Activated CD8-positive, alpha-beta memory T cell treated with anti-CD3 and anti-CD28 coated beads, Interleukin-2, amount 50 U/mL, for 1 hour (primary cell): ENCODE data around the gene SYT1.

ENCODE experiments used
- DNase-seq: peaks from one replicate; pipeline ENCODE4 v3.0.0-alpha.2; 2020; ENCODE audit errors: extremely low read depth

Gene SYT1

DNA sequence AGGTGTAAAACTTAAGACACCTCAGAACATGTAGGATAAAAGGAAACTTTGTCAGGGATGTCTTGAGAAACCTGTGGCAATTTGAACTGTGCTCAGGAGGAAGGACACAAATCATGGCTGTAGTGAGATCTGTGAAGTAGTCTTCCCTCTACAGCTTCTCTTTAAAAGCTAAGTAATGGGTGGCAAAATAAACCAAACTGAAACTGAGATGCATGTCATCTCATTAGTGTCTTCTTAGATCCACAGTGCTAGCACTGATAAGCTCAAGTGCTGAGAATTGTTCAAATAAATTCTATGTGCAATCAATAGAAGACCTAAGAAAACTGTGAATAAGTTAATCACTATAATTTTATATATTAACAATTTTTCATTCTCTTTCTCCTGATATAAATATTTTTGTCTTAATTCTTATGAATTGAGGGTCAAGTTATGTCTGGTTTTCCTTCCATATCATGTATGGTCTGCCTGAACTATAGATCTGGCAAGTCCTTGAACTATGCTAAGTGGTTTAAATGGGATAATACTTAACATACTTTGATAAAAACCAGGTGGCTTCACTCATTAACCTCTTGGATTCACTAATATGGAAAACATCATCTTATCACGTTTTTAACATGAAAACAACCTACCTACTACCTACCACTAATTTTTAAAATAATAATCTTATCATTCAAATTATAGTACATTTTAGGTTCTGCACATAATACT is 27.2 kb downstream of the SYT1 start:
- no peak for DNase-seq

DNA sequence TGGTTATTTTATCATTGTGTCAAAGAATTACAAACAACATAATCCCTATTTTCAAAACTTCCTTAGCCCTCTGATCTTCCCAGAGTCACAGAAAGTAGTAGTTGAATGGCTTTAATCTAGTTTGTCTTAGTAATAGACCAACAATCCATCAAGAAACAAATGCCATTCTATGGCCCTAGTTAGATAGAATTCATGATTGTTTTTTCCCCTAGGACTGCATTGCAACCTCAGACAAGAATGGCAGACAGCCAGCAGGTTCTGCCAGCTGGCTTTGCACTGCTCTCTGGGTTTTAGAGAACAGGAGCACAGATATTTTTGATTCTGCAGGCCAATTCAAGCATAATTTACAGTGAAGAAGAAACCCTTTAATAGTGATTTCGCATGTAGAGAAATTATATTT is 33.8 kb downstream of the SYT1 start:
- DNase-seq = no peak

DNA sequence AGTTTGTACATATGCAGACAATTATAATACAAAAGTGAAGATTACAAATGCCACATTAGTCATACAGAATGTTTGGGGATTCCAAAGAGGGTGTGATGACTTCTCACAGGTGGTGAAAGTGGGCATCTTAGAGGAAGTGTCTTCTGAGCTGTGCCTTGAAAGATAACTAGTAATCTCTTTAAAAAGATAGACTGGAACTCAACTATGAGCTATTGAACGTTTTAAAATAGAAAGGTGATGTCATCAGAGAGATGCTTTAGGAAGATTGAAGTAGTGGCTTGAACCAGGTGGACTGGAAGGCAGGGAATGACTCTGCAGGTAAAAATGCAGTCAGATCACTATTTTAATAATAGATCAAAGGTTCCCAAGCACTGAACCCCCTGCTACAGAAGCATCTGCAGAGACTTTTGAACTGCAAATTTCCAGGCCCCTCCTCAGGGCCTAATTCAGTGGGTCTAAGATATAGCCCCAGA is 50.3 kb downstream of the SYT1 start:
- DNase-seq = no peak

DNA sequence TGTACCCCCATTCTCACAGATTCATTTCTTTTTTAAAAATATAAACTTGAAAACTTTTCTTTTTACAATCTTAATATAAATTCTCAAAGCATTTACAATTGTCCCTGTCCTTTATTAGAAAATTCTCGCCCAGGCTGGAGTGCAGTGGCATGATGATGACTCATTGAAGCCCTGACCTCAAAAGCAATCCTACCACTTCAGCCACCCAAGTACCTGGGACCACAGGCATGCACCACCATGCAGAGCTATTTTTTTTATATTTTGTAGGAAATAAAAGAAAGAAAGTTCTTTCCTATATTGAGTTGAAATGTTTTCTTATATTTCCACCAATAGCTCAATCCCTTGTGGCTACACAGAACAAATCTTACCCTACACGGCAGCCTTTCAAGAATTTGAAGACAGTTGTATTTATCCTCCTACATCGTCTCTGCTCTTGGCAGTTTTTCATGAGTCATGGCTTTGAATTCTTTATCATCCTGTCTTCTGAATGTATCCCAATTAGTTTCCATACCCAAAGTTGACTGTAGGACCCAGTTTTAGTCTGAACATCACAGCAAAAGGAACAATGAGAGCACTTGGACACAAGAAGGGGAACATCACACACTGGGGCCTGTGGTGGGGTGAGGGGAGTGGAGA is 52.4 kb downstream of the SYT1 start:
- no peak for DNase-seq

DNA sequence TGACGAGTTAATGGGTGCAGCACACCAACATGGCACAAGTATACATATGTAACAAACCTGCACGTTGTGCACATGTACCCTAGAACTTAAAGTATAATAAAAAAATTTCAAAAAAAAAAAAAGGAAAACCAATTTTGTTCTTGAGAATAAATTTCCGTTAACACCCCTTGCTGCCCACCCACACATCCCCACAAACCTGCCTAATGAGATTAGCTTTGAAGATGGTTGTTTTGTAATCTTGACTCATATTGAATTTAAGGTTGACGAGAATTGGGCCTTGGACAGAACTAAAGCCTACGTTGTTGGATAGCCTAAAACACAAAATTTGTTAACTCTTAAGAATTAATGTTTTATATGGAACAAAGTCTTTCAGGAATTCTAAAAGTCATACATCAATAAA is 52.9 kb downstream of the SYT1 start:
- no peak for DNase-seq

DNA sequence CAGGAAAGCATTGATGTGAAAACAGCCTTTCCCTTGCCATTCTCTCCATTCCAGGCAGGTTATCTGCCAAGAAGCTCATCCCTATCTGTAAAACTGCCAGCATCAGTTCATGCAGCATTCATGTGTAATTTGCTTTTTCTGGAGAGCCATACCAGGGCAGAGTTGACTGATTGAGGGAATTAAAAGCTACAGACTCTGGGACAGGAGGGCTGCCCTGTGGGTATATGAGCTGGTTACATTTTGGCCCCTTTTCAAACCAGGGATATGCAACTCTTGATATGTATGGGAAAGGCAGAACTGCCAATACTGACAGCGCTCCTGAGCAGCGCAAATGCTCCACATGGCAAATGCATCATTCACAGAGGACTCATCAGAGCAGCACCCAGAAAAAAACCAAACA is 53.7 kb downstream of the SYT1 start:
- no peak for DNase-seq

DNA sequence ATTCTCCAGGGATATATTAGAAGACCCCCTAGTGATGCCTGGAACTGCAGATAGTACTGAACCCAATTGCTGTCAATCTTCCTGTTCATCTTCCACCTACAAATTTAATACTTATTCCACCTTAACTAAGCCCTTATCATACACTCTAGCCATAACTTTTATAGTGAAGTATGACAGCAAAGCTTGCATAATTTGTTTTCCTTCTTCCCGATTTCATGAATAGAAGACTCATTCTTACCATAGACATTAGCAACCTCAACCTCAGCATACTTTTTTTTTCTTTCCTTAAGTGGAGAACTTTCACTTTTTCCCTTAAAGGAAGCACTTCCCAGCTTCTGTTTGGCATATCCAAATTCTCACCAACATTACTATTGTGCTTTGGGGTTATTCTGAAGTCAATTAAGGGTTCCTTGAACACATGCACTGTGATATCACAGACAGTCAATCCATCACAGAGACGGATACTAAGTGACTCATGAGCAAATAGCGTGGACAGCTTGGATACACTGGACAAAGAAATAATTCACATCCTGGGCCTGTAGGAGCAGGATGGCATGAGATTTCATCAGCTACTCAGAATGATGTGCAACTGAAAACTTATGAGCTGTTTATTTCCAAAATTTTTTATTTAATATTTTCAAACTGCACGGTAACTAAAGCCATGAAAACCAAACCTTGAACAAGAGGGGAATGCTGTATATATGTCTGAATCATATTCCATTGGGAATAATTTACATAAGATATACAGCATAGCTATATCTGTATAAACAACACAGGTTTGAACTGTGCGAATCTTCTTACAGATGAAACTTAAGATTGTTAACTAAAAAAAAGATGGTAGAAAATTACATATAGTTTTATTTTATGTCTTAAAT is 63.9 kb downstream of the SYT1 start:
- DNase-seq = no peak

DNA sequence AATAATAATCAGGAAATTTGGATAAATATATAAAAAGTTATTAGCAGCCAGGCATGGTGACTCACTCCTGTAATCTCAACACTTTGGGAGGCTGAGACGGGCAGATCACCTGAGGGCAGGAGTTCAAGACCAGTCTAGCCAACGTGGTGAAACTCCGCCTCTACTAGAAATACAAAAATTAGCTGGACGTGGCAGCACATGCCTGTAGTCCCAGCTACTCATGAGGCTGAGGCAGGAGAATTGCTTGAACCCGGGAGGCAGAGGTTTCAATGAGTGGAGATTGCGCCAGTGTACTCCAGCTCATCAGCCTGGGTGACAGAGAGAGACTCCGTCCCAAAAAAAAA is 64.5 kb downstream of the SYT1 start:
- DNase-seq = no peak

DNA sequence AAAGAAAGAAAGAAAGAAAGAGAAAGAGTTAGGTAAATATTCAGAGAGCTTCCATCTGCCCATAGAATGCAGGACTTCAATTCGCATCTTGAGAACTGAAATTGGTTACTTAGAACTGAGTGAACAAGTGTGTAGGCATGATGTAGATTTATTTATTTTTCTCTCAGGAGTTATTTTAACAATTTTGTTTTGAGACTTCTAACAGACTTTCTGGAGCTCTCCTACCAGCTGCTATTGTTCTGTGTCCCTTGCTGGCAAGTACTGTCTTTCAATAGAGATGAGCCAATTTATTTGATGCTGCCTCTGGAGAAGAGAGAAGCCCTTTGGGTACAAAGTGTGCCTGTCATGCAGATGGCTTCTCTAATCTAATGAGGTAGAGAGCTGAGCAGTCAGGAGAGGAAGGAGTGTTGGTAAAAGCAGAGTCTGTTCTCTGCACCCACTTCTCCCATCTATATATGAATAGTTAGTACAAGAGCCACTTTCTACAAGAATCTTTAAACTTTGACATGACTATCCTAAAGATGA is 67.0 kb downstream of the SYT1 start:
- DNase-seq = no peak

DNA sequence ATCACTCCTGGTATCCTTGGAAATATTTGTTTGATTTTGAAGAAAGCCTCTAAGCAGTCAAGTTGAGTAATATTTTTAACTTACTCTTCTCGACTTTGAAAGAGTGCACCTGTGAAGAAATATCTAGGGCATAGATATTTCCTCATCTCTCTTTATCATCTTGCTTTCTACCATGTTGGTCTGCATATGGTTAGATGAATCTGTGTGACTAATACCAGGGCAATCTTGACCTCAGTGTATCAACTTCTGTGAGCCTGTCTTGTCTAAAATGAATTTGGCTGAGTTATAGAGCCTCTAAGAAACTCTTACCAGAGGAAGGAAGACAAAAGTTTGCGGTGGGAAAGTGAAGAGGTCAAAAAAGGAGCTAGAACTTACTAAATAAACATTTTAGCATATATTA is 68.4 kb downstream of the SYT1 start:
- no peak for DNase-seq

DNA sequence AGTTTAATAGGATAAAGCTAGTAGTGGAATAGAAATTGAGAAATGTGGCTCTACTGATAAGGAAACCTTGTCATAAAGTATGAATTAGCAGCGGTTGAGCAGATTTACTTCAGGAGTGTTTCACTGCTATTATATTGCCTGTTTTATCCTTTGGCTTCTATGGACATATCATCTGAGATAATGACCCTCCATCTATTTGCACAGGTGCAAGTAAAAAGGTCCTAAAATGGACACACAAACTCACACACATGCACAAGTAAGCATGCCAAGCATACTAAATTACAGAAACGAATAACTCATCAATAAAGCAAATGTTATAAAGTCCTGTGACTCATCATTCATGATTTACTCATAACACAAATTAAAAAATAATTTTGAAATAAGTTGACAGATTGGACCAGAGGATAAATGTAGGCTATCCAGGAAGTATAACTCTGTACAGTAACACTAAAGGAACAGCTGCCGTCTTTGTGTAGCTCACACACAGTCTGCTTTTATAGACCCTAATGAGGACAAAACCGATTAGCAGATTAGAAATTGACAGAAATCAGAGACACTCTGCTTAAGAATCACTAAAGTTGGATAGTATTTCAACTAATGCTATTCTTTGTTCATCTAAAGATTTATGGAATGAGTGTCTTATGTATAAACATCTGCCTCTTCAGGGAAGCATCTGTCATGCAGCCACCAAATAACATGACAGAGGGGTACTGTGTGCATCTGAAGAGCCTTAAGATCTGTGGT is 73.9 kb downstream of the SYT1 start:
- DNase-seq = no peak

DNA sequence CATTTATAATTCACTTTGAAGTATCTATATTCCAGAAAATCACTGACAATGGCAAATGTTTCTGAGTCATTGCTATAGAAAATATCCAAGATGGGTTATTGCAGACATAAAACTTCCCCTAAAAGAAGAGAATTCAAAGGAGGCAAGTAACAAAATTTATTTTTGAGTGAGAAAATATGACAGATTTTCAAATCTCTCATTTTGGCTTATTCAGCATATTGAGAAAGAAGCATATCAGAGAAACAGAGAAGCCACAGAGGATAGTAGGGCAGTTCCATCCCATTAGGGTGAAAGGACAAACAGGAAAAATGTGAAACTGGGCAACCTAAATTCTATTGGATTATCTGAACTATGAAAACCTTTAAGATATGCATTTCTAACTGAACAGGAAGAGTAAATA is 85.0 kb downstream of the SYT1 start:
- no peak for DNase-seq

DNA sequence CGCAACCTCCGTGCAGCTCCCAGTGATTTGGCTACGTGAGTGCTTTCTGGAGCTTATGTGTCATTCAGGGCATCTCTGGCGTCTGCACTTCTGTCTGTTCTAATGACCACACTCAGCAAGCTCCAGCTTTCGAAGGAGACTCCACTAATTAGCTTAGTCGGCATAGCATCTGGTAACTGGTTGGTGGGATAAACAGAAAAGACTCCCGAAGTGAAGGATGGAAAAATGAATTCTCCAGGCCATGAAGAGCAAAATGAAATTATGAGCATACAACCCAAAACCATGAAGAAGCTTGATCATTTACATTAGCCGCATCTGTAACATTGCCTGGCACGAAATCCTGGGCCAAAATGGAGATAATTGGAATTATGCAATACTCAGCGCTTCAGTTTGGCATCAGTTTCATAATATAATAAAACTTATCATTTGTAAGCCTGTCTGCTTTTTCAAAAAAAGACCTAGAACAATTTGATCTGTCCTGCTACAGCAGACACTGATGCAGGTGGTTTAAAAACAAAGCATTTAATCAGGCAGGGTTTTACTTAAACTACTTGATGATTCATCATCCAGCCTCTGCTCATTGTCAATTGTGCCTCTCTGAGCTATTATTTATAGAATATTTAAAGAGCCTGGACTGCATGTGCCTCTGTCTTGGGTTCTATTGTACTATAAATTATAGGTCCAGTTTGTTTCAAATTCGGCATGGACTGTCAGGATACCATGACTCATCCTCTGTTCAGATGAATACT is 87.4 kb downstream of the SYT1 start:
- DNase-seq = no peak

DNA sequence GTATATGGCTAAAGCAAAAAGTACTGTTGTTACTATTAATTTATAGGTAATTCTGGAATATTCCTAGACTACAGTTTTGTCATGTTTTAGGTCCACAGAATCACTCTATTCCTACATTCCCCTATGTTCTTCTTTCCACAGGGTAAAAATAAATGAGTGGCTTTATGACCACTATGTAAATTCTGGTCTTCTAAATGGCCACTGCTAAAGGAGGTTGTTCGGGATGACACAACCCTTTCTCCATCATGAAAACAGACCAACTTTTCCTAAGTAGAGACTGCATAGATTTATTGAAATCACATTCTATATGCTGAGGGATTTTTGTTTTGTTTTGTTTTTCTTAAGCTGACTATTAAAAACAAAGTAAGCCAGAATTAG is 88.0 kb downstream of the SYT1 start:
- DNase-seq = no peak

DNA sequence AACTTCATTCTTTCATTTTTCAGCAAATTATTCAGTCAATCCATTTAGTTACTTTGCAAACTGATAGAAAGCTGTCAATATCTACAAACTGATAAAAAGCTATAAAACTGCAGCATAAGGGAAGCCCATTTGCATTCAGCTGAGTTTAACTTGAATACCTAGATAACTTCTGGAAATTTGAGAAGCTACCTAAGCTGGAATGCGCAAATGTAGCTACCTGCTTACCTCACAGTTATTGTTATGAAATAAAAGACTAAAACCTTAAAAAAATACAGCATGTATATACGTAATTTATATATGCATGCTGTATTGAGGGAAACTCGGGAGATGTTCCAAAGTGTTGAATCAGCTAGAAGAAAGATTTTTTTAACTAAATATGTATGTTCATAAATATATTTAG is 94.4 kb downstream of the SYT1 start:
- DNase-seq = no peak

DNA sequence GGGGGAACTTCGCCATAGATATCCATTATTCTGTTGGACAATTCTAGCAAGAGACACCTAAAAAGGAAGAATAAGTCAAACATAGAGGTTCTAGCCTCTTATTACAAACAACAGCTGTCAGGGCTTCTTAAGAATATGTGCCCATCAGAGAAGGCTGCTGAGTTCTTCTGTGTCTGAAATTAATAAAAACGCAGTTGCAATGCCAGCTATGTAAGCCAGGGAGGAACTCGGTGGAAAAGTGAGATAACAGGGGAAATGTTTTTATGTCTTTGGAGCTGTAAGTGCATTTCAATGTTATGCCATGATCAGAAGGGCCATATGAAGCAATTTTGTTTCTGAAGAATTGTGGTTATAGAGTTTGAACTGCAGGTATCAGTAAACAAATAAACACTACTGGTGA is 95.0 kb downstream of the SYT1 start:
- no peak for DNase-seq

DNA sequence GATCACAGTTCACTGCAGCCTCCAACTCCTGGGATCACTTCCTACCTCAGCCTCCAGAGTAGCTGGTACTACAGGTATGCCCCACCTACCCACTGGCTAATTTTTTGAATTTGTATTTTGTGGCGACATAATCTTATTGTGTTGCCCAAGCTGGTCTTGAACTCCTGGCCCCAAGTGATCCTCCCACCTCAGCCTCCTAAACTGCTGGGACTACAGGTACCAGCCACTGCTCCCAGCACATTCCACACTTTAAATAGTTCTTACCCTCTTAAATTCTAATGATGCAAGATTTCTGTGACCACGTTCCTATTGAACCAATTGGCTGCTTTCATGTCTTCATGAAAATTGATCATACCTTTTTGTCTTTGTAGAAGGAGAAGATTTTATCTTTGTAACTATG is 96.6 kb downstream of the SYT1 start:
- no peak for DNase-seq

DNA sequence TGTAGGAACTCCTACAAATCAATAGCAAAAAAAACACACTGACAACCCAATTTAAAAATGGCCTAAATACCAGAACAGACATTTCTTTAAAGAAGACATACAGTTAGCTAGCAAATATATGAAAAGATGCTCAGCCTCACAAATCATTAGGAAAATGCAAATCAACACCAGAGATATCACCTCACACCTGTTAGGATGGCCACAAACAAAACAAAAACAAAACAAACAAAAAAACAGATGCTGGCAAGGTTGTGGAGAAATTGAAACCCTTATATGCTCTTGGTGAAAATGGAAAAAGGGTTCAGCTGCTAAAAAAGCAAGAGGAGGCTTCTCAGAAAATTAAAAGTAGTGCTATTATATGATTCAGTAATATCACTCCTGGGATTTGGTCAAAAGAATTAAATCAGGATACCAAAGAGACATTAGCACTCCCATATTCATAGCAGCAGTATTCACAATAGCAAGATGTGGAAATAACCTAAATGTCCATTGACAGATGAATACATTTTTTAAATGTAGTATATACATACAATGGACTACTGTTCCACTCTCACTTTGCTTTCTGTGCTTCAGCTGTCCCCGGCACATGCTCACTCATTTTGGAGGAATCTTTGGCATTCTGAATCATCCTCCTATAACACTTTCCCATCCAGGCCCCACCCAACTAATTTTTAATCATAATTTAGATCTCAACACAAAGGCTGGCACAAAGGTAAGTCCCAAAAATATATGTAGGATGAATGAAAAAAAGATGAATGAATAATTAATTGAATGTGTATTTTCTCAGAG is 99.1 kb downstream of the SYT1 start:
- no peak for DNase-seq

DNA sequence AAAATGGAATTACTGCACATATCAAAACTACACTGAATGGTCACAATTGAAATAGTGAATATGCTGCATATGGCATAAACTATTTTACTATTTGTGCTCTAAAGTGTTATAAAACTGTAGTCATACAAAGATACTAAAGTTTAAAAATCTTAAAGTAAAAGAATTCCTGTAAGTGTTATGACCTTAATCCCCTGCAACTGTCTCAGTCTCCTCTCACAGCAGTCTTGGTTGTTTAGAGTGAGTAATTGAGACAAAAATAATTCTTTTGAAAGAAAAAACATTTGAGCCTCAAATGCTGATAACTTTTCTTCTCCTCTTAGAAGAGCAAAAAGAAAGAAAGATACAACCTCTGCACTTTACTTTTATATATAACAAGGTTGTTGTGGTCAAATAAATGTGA is 99.9 kb downstream of the SYT1 start:
- DNase-seq = no peak

DNA sequence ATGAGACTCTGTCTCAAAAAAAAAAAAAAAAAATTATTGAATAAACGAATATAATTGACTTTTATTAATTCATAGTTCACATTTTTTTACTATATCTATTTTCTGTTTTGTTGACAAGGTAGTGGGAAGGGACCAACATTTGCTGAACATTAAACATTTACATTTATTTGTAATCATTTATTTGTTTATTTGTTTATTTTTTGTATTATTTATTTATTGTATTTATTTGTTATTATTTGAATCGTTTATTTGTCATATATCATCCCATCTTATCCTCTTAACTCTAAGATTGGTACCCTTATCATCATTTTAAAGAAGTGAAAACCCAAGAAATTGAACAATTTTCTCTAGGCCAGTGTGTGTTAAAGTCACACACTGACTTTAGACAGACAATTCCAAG is 101.5 kb downstream of the SYT1 start:
- no peak for DNase-seq

DNA sequence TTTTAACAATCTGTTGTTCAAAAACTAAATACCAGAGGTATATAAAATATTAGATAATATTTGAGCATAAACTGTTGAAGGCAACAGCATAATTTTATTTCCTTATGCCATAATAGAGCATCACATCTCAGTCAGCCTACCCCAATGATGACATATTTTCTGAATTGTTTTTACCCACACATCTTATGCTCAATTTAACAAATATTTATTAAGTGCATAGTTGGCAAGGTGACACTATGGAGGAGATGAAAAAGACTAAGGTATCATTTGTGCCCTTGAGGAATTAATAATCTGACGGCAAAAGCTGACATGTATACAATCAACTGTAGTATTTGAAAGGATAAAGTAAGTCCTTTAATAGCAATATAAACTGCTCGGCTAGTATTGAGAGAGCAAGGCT is 102.4 kb downstream of the SYT1 start:
- no peak for DNase-seq
